Measurements from ENCODE around the gene FAM193A.
A peak's percentile ranks its signal among the peaks of the same experiment; 100 is the strongest.
"Not testable (repeated sequence)": the region's sequence is repeated elsewhere in the genome, so short reads cannot be mapped to it uniquely, and the experiment has no call there.

The FAM193A gene

DNA sequence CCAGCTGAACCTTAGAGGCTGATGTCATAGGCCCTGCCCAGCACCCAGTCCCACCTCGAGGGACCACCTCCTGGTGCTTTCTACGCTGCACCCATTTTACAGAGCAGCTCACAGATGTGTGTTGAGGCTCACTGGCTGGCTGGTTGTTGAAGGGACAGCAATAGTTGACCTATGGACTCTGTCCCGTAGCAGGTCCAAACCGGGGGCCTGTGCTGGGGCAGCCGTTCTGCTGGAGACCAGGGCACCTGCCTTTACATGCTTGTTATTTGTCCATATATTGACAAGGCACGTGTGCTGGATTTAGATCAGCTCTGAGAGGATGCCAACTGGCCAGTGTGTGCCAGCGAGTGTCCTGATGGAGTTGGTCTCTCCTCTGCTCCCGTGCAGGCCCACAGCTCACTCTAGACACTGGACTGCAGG lies 161.6 kb downstream of the FAM193A start:
- DNase-seq = no peak

DNA sequence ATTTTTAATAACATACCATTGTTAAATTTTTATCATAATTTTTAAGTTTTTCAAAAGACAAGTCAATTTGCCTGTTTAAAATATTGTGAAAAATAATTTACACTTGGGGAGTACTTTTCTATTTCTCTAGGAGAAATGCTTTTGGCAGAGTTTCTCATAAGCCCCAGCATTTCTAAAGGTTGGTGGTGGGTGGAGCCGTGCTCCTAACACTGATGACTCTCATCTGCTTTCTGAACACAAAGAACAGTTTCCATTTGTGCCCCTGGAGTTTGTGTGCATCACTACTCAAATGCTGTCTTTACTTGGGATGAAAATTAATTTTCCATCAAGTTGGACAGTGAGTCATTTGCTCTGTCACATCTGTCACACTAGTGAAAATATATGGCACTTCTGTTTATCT lies 162.1 kb downstream of the FAM193A start:
- no peak for DNase-seq

DNA sequence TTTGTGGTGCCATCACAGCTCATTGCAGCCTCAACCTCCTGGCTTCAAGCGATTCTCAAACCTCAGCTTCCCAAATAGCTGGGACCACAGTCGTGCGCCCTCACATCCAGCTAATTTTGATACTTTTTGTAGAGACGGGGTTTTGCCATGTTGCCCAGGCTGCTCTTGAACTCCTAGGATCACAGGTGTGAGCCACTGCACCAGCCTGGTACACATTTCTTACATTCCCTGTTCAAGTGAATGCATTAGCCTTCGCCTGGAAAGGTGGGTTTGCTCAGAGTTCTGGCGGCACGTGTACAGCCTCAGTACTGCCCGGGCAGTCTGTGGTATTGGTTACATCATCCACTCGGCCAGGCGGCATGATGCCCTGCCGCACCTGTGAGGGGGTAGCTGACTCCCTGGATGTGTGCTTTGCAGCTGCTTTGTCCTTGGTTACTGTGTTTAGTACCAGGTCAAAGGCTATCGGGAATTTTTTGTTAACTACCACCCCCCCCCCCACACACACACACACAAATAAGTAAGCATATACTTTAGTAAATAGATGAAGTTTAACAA lies 162.6 kb downstream of the FAM193A start:
- peak; percentile 35 for DNase-seq

DNA sequence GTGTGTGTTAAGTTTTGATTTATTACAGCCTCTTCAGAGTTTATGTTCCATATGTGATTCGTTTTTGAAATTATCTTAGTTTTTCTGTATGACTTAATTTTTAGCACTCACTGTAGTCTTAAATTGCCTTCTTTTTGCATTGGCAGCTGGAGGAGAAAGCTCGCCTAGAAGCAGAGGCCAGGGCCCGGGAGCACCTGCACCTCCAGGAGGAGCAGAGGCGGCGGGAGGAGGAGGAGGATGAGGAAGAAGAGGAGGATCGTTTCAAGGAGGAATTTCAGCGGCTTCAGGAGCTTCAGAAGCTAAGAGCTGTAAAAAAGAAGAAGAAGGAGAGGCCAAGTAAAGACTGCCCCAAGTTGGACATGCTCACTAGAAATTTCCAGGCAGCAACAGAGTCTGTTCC lies 163.1 kb downstream of the FAM193A start:
- no peak for DNase-seq

DNA sequence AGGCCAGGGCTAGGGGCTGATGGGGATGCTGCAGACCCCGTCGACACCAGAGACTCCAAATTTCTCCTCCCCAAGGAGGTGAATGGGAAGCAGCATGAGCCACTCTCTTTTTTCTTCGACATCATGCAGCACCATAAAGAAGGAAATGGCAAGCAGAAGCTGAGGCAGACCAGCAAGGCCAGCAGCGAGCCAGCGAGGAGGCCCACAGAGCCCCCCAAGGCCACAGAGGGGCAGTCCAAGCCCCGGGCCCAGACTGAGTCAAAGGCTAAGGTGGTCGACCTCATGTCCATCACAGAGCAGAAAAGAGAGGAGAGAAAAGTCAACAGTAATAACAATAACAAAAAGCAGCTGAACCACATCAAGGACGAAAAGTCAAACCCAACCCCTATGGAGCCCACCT lies 163.6 kb downstream of the FAM193A start:
- DNase-seq = no peak

DNA sequence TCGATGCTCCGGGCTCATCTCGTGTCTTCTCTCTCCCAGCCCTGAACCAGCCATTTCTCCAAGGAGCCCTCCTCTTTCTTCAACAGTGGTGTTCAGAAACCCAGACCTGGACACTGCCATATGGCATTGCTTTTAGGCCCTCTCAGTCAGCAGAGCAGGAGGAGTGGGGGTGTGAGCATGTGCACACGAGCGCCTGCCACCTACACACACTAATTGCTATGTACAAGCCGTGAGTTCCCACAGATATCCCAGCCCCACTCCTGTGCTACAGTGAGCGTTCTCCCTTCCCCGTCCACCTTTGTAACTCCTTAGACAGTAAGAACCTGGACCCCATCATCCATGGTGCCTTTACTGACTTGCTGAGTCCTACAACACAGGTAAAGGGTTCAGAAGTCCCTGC lies 165.9 kb downstream of the FAM193A start:
- DNase-seq = no peak

DNA sequence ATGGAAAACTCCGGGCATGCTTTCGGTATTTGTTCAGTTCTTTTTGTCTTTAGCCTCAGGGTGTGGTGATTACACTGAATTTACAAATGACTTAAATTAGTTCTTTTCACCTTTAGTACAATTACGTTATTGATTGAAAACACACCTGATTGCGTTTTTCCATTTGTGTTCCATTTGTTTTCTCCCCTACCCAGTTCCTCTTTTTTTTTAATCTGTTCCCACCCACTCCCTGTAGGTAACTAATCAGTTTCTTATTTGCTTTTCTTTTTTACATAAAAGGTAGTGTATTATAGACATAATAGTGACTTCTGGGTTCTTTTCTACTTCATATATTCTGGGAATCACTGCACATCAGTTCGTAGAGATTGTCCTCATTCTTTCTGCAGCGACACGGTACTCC lies 166.3 kb downstream of the FAM193A start:
- DNase-seq = peak; percentile 63

DNA sequence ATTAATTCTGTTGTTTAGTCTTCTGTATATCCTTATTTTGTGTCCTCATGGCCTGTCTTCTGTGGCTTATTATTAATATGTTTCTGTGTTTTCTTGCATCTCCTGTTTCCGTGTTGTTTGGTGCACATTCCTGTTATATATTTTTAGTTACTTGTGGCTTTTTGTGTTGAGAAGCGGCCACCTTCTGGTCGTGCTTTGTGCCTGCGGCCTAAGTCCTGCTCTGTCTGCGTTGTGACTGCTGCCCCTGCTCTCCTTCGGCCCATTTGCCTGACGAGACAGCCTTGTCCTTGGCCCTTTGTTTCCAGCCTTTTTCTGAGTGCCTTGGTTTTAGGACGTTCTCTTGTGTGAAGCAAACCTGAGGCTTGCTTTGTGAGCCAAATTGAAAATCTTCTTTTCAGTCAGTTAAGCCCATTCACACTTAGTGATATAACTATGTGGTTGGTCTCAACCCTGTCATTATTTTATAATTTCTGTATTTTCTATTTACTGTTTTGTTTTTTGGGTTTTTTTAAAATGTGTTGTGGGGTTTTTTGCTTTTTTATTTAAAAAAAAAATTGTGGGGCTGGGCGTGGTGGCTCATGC lies 175.9 kb downstream of the FAM193A start:
- no peak for DNase-seq

DNA sequence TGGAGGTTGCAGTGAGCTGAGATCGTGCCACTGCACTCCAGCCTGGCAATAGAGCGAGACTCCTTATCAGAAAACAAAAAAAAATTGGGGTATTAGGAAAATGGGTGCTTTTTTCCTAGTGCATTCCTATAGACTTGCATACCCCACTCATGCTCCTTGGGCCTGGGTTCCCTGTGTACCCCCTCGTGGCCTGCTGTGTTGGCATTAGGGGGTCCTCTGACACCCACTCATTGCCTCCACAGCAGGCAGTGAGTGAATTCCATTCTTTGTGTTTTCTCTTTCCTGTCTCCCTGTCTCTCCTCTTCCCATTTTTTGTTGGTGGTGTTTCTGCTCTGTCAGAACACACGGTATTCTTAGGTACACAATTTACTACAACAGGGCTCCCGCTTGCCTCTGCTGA lies 176.9 kb downstream of the FAM193A start:
- no peak for DNase-seq

DNA sequence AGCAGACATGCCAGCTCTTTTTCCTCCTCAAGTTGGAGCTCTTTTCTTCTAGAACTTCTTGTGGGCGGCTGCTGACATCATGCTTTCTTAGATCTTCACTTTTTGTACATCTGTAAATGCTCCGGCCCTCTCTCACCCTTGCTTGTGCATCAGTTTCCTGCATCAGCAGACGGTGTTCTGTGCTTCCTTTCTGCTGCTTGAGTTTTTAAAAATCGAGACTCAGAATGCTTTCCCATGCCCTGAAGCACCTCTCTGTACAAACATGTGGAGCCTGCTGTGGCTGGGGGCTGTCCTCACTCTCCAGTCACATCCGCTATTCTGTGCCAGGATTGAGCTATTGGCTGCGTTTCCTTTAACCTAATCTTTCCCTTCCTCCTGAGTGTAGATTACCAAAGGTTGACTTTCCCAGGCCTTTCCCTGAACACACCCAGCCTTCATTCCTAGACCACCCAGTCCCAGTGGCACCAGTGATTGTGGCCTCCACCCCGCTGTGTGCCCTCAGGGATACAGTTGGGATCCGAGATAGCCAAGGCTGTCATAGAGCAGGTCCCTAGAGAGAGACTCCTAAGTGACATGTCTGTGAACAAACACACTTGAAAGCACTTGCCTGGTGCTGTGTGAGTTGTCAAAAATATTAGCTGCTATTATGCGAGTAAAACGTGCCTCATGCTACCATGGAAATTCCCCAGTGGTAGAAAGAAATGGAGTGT lies 177.8 kb downstream of the FAM193A start:
- DNase-seq = no peak

DNA sequence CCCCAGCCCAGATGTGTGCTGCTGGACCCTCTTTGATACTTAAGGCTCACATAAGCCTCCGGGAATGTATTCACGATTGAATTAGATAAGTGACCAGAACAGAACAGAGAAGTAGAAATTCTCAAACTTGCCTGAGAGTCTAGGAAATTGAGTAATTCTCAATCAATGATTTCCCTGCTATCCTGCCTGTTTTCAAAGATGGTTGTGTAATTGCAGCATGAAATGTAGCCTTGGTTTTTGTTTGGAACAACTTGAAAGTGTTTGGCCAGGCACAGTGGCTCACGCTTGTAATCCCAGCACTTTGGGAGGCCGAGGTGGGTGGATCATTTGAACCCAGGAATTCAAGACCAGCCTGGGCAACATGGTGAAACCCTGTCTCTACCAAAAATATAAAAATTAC lies 178.5 kb downstream of the FAM193A start:
- no peak for DNase-seq

DNA sequence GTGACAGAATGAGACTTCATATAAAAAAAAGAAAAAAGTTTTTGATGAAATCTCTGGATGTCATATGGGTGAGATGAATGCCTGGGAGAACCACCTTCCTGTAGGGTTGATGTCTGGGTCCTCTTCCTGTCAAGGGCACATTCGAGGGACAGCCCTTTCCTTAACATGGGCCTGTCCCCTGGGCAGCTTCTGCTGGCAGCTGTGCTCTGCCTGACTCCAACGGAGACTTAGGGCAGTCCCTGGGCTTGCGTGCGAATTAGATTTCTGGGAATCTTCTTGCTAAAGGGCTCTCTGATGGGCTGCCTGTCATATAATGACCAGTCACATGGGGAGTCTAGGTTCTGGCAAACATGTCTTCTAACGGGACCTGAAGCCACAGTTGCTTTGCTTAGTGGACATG lies 179.0 kb downstream of the FAM193A start:
- no peak for DNase-seq

DNA sequence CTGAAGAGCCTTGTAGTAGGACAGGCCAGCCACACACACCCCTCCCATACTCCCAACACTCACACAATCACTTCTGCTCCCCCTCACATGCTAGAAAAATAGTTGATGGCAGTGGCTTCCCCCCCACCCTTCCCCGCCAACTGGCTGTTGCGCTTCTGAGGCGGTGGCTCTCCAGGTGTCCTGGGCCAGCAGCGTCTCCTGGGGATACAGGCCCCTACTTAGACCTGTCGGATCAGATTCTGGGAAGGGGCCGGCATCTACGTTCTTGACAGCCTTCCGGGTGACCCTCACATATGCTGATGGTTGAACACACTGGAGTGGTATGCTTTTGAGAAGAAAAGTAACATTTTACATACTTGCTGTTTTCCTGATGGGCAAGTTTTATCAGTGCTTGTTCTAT lies 179.8 kb downstream of the FAM193A start:
- no peak for DNase-seq

DNA sequence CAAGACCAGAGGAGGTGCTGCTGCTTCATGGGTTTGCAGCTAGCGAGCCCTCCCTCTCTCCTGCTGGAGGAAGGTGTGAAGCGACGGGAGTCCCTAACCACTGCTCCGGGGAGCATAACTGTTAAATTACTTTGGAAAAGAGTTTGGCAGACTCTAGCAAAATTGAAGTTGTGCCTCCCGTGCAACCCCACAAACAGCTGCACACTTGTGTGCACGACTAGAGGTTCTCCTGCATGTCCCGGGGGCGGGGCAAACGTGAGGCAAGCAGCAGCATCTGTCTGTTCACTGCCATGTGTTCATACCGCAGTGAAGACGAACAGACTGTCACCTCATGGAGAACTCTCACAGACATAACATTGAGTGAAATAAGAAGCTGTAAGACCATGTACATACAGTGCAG lies 185.1 kb downstream of the FAM193A start:
- no peak for DNase-seq

DNA sequence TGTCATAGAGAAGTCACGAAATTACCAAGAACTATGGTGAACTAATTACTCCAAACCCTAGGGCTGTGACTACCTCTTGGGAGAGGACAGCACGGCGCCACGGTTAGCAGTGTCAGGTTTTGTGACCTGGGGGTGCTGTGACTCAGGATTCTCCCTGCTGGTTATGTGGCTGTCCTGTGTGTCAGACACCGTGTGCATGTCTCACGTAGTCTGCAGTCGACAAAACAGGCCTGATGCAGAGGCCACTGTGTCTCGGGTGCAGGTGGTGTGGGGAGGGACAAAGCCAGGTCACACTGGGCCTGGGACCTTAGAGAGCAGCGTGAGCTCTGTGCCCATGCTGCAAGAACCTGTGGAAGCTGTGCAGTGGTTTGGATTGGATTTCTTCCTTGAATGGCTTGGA lies 185.6 kb downstream of the FAM193A start:
- DNase-seq = no peak

DNA sequence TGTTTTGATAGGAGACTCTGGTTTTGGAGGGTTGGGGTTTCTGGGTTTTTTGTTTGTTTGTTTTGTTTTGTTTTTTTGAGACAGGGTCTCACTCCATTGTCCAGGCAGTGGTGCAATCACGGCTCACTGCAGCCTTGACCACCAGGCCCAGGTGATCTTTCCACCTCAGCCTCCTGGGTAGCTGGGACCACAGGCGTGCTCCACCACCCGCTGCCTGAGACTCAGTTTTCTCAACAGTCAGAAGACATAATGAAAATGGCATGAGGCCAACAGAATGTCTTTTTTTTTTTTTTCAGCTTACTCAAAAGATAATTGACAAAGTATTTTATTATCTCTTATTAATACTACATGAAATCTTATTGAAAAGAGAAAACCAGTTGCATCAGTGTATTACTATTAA lies 187.3 kb downstream of the FAM193A start:
- no peak for DNase-seq

DNA sequence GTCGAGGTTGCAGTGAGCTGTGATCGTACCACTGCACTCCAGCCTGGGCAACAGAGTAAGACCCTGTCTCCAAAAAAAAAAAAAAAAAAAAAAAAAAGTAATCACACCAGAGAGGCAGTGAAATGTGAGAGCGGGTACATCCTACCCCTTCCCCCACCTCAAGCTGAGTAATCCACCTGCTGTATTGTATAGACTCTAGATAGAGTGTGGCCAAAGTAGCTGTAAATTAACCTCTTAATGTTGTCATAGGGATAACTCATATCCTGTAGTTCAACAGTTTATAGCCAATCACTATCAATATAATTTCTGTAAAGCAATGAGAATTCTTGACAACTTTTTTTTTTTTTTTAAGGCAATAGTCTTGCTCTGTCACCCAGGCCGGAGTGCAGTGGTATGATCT lies 188.9 kb downstream of the FAM193A start:
- no peak for DNase-seq

DNA sequence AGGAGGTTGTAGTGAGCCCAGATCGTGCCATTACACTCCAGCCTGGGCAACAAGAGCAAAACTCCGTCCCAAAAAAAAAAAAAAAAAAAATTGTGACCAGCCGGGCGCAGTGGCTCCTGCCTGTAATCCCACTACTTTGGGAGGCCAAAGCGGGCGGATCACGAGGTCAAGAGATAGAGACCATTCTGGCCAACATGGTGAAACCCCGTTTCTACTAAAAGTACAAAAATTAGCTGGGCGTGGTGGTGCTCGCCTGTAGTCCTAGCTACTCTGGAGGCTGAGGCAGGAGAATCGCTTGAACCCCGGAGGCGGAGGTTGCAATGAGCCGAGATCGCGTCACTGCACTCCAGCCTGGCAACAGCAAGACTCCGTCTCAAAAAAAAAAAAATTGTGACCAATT lies 190.4 kb downstream of the FAM193A start:
- not testable (repeated sequence) for DNase-seq

DNA sequence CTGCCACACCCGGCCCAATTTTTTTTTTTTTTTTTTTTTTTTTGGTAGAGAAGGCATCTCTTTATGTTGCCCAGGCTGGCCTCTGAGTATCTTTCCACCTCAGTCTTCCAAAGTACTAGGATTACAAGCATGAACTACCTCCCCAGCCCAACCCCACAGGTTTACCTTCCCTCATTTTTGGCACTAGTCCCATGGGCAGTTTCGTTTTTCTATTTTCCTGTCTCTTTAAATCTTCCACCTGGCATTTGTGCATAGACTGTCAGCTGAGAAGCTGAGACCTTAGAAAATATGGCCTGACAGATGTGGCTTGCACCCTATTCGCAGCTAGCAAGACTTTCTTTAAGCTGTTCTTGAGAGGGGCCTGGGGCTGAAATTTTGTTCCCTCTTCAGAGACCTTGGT lies 191.8 kb downstream of the FAM193A start:
- no peak for DNase-seq

DNA sequence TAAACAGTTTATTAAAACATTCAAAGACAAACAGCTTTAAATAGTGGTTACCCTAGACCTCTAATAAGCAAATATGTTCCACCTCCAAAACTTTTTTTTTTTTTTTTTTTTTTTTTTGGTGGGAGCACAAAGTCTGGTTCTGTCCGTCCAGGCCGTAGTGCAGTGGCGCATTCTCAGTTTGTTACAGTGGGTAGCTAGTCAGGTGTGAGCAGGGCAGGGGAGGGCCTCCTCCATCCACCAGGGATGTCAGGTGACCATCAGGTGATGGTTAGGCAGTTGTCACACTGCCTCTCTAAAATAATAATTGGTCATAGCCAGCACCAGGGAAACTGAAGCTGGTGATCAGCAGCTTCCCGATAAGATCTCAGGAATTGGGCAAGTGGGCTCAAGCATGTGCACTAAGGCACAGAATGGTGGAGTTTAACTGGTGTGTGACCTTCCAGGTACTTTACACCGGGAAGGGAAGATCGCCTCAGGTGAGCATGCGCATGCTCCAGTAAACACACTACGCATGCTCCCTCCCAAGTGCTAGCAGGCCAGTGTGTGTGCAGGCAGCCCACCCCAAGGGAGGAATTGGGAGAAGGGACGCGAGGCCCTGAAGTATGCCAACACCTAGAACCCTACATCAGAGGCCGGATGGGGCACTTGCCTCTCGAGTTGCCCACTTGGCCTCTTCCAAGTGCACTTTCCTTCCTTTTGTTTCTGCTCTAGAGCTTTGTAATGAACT lies 192.5 kb downstream of the FAM193A start:
- DNase-seq = no peak

DNA sequence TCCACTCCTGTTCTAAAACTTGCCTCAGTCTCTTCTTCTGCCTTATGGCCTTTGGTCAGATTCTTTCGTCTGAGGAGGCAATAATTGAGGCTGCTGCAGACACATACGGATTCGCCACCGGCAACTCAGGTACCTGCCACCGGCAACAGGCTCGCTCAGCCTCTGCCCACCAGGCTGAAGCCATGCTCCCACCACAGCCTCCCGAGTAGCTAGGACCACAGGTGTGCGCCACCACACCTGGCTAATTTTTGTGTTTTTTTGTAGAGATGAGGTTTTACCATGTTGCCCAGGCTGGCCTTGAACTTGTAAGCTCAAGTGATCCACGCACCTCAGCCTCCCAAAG lies 193.1 kb downstream of the FAM193A start:
- no peak for DNase-seq

DNA sequence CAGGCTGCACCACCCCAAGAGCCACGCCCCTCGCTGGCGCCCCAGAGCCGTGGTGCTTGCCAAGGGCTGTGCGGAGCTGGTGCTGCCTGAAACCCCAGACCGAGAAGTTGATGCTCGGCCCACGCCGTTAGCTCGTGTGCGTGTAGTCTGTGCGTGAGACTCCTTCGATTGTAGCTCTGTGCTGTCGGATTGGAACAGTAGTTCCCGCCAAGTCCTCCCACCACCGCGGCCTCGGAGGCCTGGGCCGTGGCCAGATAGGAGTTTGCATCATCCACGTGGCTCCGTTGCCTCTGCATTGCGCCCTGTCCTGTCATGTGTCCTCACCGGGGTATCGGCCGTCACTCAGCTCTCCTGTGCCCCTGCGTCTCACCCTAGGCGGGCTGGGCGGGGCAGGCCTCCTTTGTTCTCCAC lies 195.5 kb downstream of the FAM193A start:
- no peak for DNase-seq

DNA sequence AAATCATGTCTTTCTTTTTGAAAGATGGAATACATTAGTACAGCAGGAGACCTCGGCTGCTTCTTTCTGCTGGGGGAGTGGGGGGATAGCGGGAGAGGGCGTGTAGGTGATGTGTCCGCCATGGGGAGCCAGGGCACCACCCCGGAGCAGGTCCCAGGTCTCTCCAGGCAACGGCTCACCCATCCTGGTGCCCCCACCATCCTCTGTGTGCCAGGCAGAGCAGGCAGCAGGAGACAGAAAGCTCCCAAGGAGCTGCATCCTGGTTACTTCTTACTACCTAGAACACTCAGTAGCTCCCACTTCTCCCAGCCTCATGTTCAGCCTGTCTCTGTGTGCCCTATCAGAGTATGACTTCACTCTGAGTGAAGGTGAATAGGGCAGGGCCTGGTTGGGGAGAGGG lies 196.1 kb downstream of the FAM193A start:
- DNase-seq = no peak
